Esophagus squamous epithelium (tissue), 5 donors: ENCODE measurements around the gene UBE2J1. TPM values are rescaled to one million over a fixed set of nuclear protein-coding genes. Genes with fewer than 3 reads are reported as not detected.
A peak's percentile ranks its signal among the peaks of the same experiment; 100 is the strongest.

ENCODE experiments used
- DNase-seq: peaks from one replicate; lab custom pipeline; 2025; lab: John Stamatoyannopoulos, UW
- H3K27ac ChIP-seq, 4 donors: fragments of 200-600 bp; sonication (generic); one replicate each; pipeline ENCODE4 v1.5.1; 2016 to 2019; ENCODE audit warnings: mild to moderate bottlenecking in 1 of 4
- H3K27me3 ChIP-seq, 4 donors: fragments of 200-600 bp; sonication (generic); 1 replicate in 3 of 4; 2 replicates in 1 of 4; pipeline versions ENCODE4 v1.5.1 to v1.6.0; 2017 to 2021; ENCODE audit warnings: antibody characterized with exemption in 1 of 4
- H3K36me3 ChIP-seq, 3 donors: fragments of 200-600 bp; sonication (generic); one replicate each; pipeline ENCODE4 v1.5.1; 2016 to 2019
- H3K4me1 ChIP-seq, 3 donors: fragments of 200-600 bp; sonication (generic); one replicate each; pipeline ENCODE4 v1.5.1; 2017 to 2019
- H3K4me3 ChIP-seq, 4 donors: fragments of 200-600 bp; sonication (generic); 1 replicate in 3 of 4; 2 replicates in 1 of 4; pipeline ENCODE4 v1.5.1; 2016 to 2019; ENCODE audit warnings: mild to moderate bottlenecking in 2 of 4, moderate library complexity in 1 of 4
- H3K9me3 ChIP-seq, 3 donors: fragments of 200-600 bp; sonication (generic); one replicate each; pipeline ENCODE4 v1.5.1; 2016 to 2019
- POLR2A ChIP-seq, 4 donors: fragments of 450-650 bp; IDR thresholded peaks; one replicate each; pipeline ENCODE4 v1.6.1; 2017; ENCODE audit warnings: antibody characterized with exemption in 4 of 4, mild to moderate bottlenecking in 4 of 4, moderate library complexity in 3 of 4
- WGBS, 2 donors: methylation state at CpG; one replicate each; pipeline ENCODE4 v1.1.5; 2018; 5-methylcytosine and 5-hydroxymethylcytosine counted together
- intact Hi-C: fragments of 100-400 bp; cut with DNase I; formaldehyde crosslinking; loops from one replicate; pipeline ENCODE4 v1.15.0; 2022
- total RNA-seq, 4 donors: library from RNA; depleted of rRNA; stranded (reverse); fragments of >200 nt; gene quantifications; one replicate each; pipeline ENCODE4 v1.1.0, GENCODE V29; 2016
- TF ChIP-seq, protein P1 (sequence below), 6 experiments: fragments of 450-650 bp in 4 of 6; fragments of 200-600 bp in 2 of 6; sonication (generic) in 2 of 6; IDR thresholded peaks; one replicate each; pipeline ENCODE4 v1.5.1; 2016 to 2019; ENCODE audit warnings: antibody characterized with exemption in 6 of 6, mild to moderate bottlenecking in 4 of 6, moderate library complexity in 4 of 6
- donor health status: DM: yes; HTN: yes; CAD: no.

UBE2J1 gene
- total RNA-seq, 4 donors from 2014 or later = 27.2 to 37.3 (median 29.9) TPM

- no peak for DNase-seq
- 68 to 78% methylated on average over 8 to 14 of the region's 15 CpGs for WGBS, 2 donors
- intact Hi-C loops = no loop called here
- H3K27ac ChIP-seq = no peak overlapping the region
- no peaks in the 10 kb centered on the region for H3K9me3 ChIP-seq
- TF ChIP-seq, protein P1, sequence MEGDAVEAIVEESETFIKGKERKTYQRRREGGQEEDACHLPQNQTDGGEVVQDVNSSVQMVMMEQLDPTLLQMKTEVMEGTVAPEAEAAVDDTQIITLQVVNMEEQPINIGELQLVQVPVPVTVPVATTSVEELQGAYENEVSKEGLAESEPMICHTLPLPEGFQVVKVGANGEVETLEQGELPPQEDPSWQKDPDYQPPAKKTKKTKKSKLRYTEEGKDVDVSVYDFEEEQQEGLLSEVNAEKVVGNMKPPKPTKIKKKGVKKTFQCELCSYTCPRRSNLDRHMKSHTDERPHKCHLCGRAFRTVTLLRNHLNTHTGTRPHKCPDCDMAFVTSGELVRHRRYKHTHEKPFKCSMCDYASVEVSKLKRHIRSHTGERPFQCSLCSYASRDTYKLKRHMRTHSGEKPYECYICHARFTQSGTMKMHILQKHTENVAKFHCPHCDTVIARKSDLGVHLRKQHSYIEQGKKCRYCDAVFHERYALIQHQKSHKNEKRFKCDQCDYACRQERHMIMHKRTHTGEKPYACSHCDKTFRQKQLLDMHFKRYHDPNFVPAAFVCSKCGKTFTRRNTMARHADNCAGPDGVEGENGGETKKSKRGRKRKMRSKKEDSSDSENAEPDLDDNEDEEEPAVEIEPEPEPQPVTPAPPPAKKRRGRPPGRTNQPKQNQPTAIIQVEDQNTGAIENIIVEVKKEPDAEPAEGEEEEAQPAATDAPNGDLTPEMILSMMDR (IDR thresholded peaks at IDR 0.05) = no peak
- TF ChIP-seq POLR2A (IDR thresholded peaks at IDR 0.05) = no peak
- no peaks in the 10 kb centered on the region for H3K4me1 ChIP-seq
- H3K27me3 ChIP-seq = no peaks in the 10 kb centered on the region
- no peaks in the 10 kb centered on the region for H3K36me3 ChIP-seq
- H3K4me3 ChIP-seq = no peak overlapping the region
Measured at GRCh38 chr6:89284963-89285735, 67.4 kb downstream of the UBE2J1 start.

DNA sequence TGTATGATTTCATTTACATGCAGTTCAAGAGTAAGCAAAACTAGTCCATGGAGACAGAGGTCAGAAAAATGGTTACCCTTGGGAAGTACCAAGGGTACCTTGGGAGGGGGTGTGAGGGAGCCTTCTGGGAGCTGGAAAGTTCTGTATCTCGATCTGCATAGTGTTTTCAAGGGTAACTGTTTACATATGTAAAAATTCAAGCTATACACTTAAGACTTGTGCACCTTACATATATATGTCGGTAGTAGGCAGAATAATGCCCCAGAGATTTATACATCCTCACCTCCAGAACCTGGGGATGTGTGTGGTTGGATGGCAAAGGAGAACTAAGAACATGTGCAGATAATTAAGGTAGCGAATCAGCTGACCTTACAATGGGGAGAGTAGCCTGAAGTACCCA, 68.4 kb downstream of the UBE2J1 start:
- DNase-seq = no peak
- TF ChIP-seq, protein P1 (IDR thresholded peaks at IDR 0.05) = no peak
- no peak for TF ChIP-seq POLR2A (IDR thresholded peaks at IDR 0.05)
- no peak overlapping the region for H3K27ac ChIP-seq
- 76 to 77% methylated on average over 3 of the region's 3 CpGs for WGBS, 2 donors
- intact Hi-C loops = no loop called here
- no peak overlapping the region for H3K4me3 ChIP-seq
- no peaks in the 10 kb centered on the region for H3K4me1 ChIP-seq
- H3K27me3 ChIP-seq = no peaks in the 10 kb centered on the region
- H3K36me3 ChIP-seq = no peaks in the 10 kb centered on the region
- no peaks in the 10 kb centered on the region for H3K9me3 ChIP-seq

- intact Hi-C loops = no loop called here
- H3K36me3 ChIP-seq = no peaks in the 10 kb centered on the region
Measured at GRCh38 chr6:89282749-89283148, 69.8 kb downstream of the UBE2J1 start.

GRCh38 chr6:89281779-89282246, 70.7 kb downstream of the UBE2J1 start:
- H3K27ac ChIP-seq = no peak overlapping the region
- no peaks in the 10 kb centered on the region for H3K27me3 ChIP-seq
- H3K9me3 ChIP-seq = no peaks in the 10 kb centered on the region
- no peak for TF ChIP-seq POLR2A (IDR thresholded peaks at IDR 0.05)
- TF ChIP-seq, protein P1 (IDR thresholded peaks at IDR 0.05) = peak in 5 of 6 experiments; percentile 8 to 55 (median 26)
- intact Hi-C loops = no loop called here
- DNase-seq = no peak
- no peaks in the 10 kb centered on the region for H3K4me1 ChIP-seq
- 70 to 78% methylated on average over 8 to 10 of the region's 10 CpGs for WGBS, 2 donors
- no peak overlapping the region for H3K4me3 ChIP-seq
- H3K36me3 ChIP-seq = no peaks in the 10 kb centered on the region

More at GRCh38 chr6:89282749-89283148, 69.8 kb downstream of the UBE2J1 start:
- 77 to 92% methylated on average over 9 of the region's 9 CpGs for WGBS, 2 donors
- no peak overlapping the region for H3K27ac ChIP-seq
- DNase-seq = no peak
- H3K4me3 ChIP-seq = no peak overlapping the region
- H3K4me1 ChIP-seq = no peaks in the 10 kb centered on the region
- no peaks in the 10 kb centered on the region for H3K27me3 ChIP-seq
- H3K9me3 ChIP-seq = no peaks in the 10 kb centered on the region
- TF ChIP-seq POLR2A (IDR thresholded peaks at IDR 0.05) = no peak
- TF ChIP-seq, protein P1 (IDR thresholded peaks at IDR 0.05) = no peak

DNA sequence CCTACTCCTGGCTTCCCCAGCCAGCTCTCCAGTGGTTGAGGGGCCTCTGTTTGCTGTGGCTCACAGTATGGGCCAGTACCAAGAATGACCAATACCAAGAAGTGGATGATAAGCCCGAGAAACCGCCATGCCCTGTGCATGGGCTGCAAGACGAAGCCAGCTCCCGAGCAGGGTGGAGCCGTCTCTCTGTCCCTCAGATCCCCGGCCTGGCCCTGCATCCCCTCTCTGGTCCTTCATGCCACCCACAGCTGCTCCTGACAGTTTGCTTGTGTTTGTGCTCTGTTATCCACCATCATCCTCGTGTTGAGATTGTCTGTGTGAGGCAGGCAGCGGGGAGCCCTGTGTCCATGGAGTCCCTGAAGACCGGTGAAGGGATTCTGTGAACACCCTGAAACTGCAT, 73.6 kb downstream of the UBE2J1 start:
- Histone ChIP-seq H3K4me3 (no peak overlapping the region), H3K4me1 (no peaks in the 10 kb centered on the region), H3K27ac (no peak overlapping the region), H3K9me3 (no peaks in the 10 kb centered on the region), H3K27me3 (no peaks in the 10 kb centered on the region), H3K36me3 (no peaks in the 10 kb centered on the region)
- intact Hi-C loops = no loop called here
- WGBS, 2 donors = 91 to 100% methylated on average over 1 to 7 of the region's 9 CpGs
- no peak for DNase-seq
- no peak for TF ChIP-seq POLR2A (IDR thresholded peaks at IDR 0.05)
- TF ChIP-seq, protein P1 (IDR thresholded peaks at IDR 0.05) = no peak
